ENCODE measurements around the gene CA7. TPM values are rescaled to one million over a fixed set of nuclear protein-coding genes. Genes with fewer than 3 reads are reported as not detected.
A peak's percentile ranks its signal among the peaks of the same experiment; 100 is the strongest.

Gene CA7
- total and polyA plus RNA-seq, 2 donors (not counting 1 experiment from before 2014, with no cell fraction given): not detected

GRCh38 chr16:66886321-66886720 lies 42.1 kb downstream of the CA7 start:
- TF ChIP-seq EZH2 (IDR thresholded peaks at IDR 0.05; ENCODE audit: low read length, missing control alignments) (no peak), CTCF (conservative IDR thresholded peaks at IDR 0.05 in 1 of 2, IDR thresholded peaks at IDR 0.05 in 1 of 2; ENCODE audit: low read depth in 1 of 2, low read length in 2 of 2) (no peak)
- H3K27ac ChIP-seq (ENCODE audit: insufficient read depth, low read length): no peak overlapping the region
- no peak overlapping the region for H2AFZ ChIP-seq (ENCODE audit: low read length)
- peak in 1 of 2 donors; percentile 46 for DNase-seq (ENCODE audit: low read depth in 2 of 2)
- peaks cover 12% of the 10 kb centered on the region for H3K36me3 ChIP-seq (ENCODE audit: control insufficient read depth, insufficient read depth, low read length)
- H3K4me1 ChIP-seq (ENCODE audit: control insufficient read depth, extremely low read depth, insufficient read depth, low read length): no peaks in the 10 kb centered on the region
- no peaks in the 10 kb centered on the region for H3K27me3 ChIP-seq (ENCODE audit: control insufficient read depth, insufficient read depth, low read length)
- no peaks in the 10 kb centered on the region for H3K9me3 ChIP-seq (ENCODE audit: control insufficient read depth, insufficient read depth, low read depth, low read length)
- no peaks in the 10 kb centered on the region for H3K79me2 ChIP-seq (ENCODE audit: control insufficient read depth, insufficient read depth, low read length)
- no peak overlapping the region for H3K9ac ChIP-seq (ENCODE audit: insufficient read depth, low read length)
- no peaks in the 10 kb centered on the region for H4K20me1 ChIP-seq (ENCODE audit: control insufficient read depth, extremely low read depth, insufficient read depth, low read length)
- H3K4me3 ChIP-seq (replicated peaks in 1 of 4; ENCODE audit: control extremely low read depth in 1 of 4, insufficient read depth in 1 of 4, low read depth in 3 of 4, low read length in 4 of 4): no peak overlapping the region
- no peak overlapping the region for H3K4me2 ChIP-seq (ENCODE audit: extremely low read depth, insufficient read depth, low read length)

- DNase-seq (ENCODE audit: low read depth in 2 of 2): peak in 1 of 2 donors; percentile 84
- Histone ChIP-seq H3K4me2 (ENCODE audit: extremely low read depth, insufficient read depth, low read length) (no peak overlapping the region), H3K36me3 (ENCODE audit: control insufficient read depth, insufficient read depth, low read length) (peaks cover 12% of the 10 kb centered on the region), H3K27ac (ENCODE audit: insufficient read depth, low read length) (no peak overlapping the region), H3K9me3 (ENCODE audit: control insufficient read depth, insufficient read depth, low read depth, low read length) (no peaks in the 10 kb centered on the region), H3K4me3 (replicated peaks in 1 of 4; ENCODE audit: control extremely low read depth in 1 of 4, insufficient read depth in 1 of 4, low read depth in 3 of 4, low read length in 4 of 4) (no peak overlapping the region), H3K4me1 (ENCODE audit: control insufficient read depth, extremely low read depth, insufficient read depth, low read length) (no peaks in the 10 kb centered on the region), H3K79me2 (ENCODE audit: control insufficient read depth, insufficient read depth, low read length) (no peaks in the 10 kb centered on the region), H3K27me3 (ENCODE audit: control insufficient read depth, insufficient read depth, low read length) (no peaks in the 10 kb centered on the region), H4K20me1 (ENCODE audit: control insufficient read depth, extremely low read depth, insufficient read depth, low read length) (no peaks in the 10 kb centered on the region), H3K9ac (ENCODE audit: insufficient read depth, low read length) (no peak overlapping the region), H2AFZ (ENCODE audit: low read length) (no peak overlapping the region)
- TF ChIP-seq CTCF (conservative IDR thresholded peaks at IDR 0.05 in 1 of 2, IDR thresholded peaks at IDR 0.05 in 1 of 2; ENCODE audit: low read depth in 1 of 2, low read length in 2 of 2) (no peak), EZH2 (IDR thresholded peaks at IDR 0.05; ENCODE audit: low read length, missing control alignments) (no peak)
Observed at GRCh38 chr16:66886914-66887313, 42.7 kb downstream of the CA7 start.

- Histone ChIP-seq H3K9ac (ENCODE audit: insufficient read depth, low read length) (no peak overlapping the region), H3K79me2 (ENCODE audit: control insufficient read depth, insufficient read depth, low read length) (no peaks in the 10 kb centered on the region), H2AFZ (ENCODE audit: low read length) (no peak overlapping the region), H3K4me3 (replicated peaks in 1 of 4; ENCODE audit: control extremely low read depth in 1 of 4, insufficient read depth in 1 of 4, low read depth in 3 of 4, low read length in 4 of 4) (no peak overlapping the region), H3K4me2 (ENCODE audit: extremely low read depth, insufficient read depth, low read length) (no peak overlapping the region), H3K4me1 (ENCODE audit: control insufficient read depth, extremely low read depth, insufficient read depth, low read length) (no peaks in the 10 kb centered on the region), H4K20me1 (ENCODE audit: control insufficient read depth, extremely low read depth, insufficient read depth, low read length) (no peaks in the 10 kb centered on the region), H3K27ac (ENCODE audit: insufficient read depth, low read length) (no peak overlapping the region), H3K27me3 (ENCODE audit: control insufficient read depth, insufficient read depth, low read length) (no peaks in the 10 kb centered on the region), H3K36me3 (ENCODE audit: control insufficient read depth, insufficient read depth, low read length) (peaks cover 12% of the 10 kb centered on the region), H3K9me3 (ENCODE audit: control insufficient read depth, insufficient read depth, low read depth, low read length) (no peaks in the 10 kb centered on the region)
- no peak for TF ChIP-seq CTCF (conservative IDR thresholded peaks at IDR 0.05 in 1 of 2, IDR thresholded peaks at IDR 0.05 in 1 of 2; ENCODE audit: low read depth in 1 of 2, low read length in 2 of 2)
- no peak for TF ChIP-seq EZH2 (IDR thresholded peaks at IDR 0.05; ENCODE audit: low read length, missing control alignments)
- peak in 1 of 2 donors; percentile 43 for DNase-seq (ENCODE audit: low read depth in 2 of 2)
Observed at GRCh38 chr16:66888647-66889615, 44.7 kb downstream of the CA7 start.

Data from fibroblast of lung (primary cell).